Smooth muscle cell (in vitro differentiated cells): ENCODE data around the gene MPPED2. TPM values are rescaled to one million over a fixed set of nuclear protein-coding genes. Genes with fewer than 3 reads are reported as not detected.

Experiments
- DNase-seq: peaks from one replicate; lab custom pipeline; 2025; ENCODE audit not compliant: unreplicated experiment; lab: John Stamatoyannopoulos, UW
- H2AFZ ChIP-seq: fragments of 200-600 bp; sonication (generic); 2 replicates; pipeline ENCODE4 v1.6.0; 2016; ENCODE audit warnings: antibody characterized with exemption, low read depth, mild to moderate bottlenecking
- H3F3A ChIP-seq: fragments of 200-600 bp; sonication (generic); 2 replicates; pipeline ENCODE4 v1.6.0; 2017; ENCODE audit warnings: antibody characterized with exemption, low read depth
- H3K27ac ChIP-seq: fragments of 200-600 bp; sonication (generic); 2 replicates; pipeline ENCODE4 v1.5.1; 2016; ENCODE audit warnings: low read depth, mild to moderate bottlenecking
- H3K27me3 ChIP-seq: fragments of 200-600 bp; sonication (generic); 2 replicates; pipeline ENCODE4 v1.6.1; 2016; ENCODE audit warnings: low read depth, mild to moderate bottlenecking
- H3K36me3 ChIP-seq: fragments of 200-600 bp; sonication (generic); 2 replicates; pipeline ENCODE4 v1.5.1; 2016; ENCODE audit warnings: low read depth
- H3K4me1 ChIP-seq: fragments of 200-600 bp; sonication (generic); 2 replicates; pipeline ENCODE4 v1.5.1; 2016; ENCODE audit warnings: low read depth
- H3K4me2 ChIP-seq: fragments of 200-600 bp; sonication (generic); 2 replicates; pipeline ENCODE4 v1.6.0; 2016; ENCODE audit warnings: mild to moderate bottlenecking
- H3K4me3 ChIP-seq: fragments of 200-600 bp; sonication (generic); 2 replicates; pipeline ENCODE4 v1.5.1; 2016; ENCODE audit warnings: mild to moderate bottlenecking
- H3K79me2 ChIP-seq: fragments of 200-600 bp; sonication (generic); 2 replicates; pipeline ENCODE4 v1.6.0; 2016; ENCODE audit warnings: low read depth, mild to moderate bottlenecking
- H3K9ac ChIP-seq: fragments of 200-600 bp; sonication (generic); 2 replicates; pipeline ENCODE4 v1.6.0; 2016; ENCODE audit warnings: low read depth
- H3K9me3 ChIP-seq: fragments of 200-600 bp; sonication (generic); replicated peaks from 2 replicates; pipeline ENCODE4 v1.5.1; 2016; ENCODE audit warnings: low read depth
- H4K20me1 ChIP-seq: fragments of 200-600 bp; sonication (generic); 2 replicates; pipeline ENCODE4 v1.6.0; 2016; ENCODE audit warnings: low read depth
- WGBS: methylation state at CpG from one replicate; pipeline ENCODE4 v1.1.7; 2016; ENCODE audit warnings: low lambda C conversion rate; 5-methylcytosine and 5-hydroxymethylcytosine counted together
- polyA plus RNA-seq: library from polyadenylated mRNA; unstranded; fragments of >200 nt; fragmentation: Nextera tagmentation; extraction: Ambion mirVana; gene quantifications from 2 replicates; pipeline ENCODE4 v1.2.1, GENCODE V29; 2016
- total RNA-seq: library from RNA; depleted of rRNA; stranded (reverse); fragments of >200 nt; gene quantifications from 2 replicates; pipeline ENCODE4 v1.2.3, GENCODE V29; 2014
- TF ChIP-seq, protein P1 (sequence below): fragments of 200-600 bp; sonication (generic); IDR thresholded peaks from 2 replicates; pipeline ENCODE4 v1.5.1; 2017; ENCODE audit warnings: borderline replicate concordance, mild to moderate bottlenecking, antibody characterized with exemption; ENCODE audit not compliant: insufficient read depth, poor library complexity, severe bottlenecking

The MPPED2 gene
- total and polyA plus RNA-seq, 2 experiments from 2014 or later: 0.82 to 1.4 TPM

- Histone ChIP-seq H3K4me3 (no peak overlapping the region), H3K27ac (no peak overlapping the region), H3F3A (peaks cover 4% of the 10 kb centered on the region), H4K20me1 (no peaks in the 10 kb centered on the region), H3K9me3 (no peaks in the 10 kb centered on the region), H3K4me2 (no peak overlapping the region), H2AFZ (no peak overlapping the region), H3K27me3 (no peaks in the 10 kb centered on the region), H3K4me1 (no peaks in the 10 kb centered on the region), H3K9ac (no peak overlapping the region), H3K79me2 (no peaks in the 10 kb centered on the region), H3K36me3 (no peaks in the 10 kb centered on the region)
- TF ChIP-seq, protein P1, sequence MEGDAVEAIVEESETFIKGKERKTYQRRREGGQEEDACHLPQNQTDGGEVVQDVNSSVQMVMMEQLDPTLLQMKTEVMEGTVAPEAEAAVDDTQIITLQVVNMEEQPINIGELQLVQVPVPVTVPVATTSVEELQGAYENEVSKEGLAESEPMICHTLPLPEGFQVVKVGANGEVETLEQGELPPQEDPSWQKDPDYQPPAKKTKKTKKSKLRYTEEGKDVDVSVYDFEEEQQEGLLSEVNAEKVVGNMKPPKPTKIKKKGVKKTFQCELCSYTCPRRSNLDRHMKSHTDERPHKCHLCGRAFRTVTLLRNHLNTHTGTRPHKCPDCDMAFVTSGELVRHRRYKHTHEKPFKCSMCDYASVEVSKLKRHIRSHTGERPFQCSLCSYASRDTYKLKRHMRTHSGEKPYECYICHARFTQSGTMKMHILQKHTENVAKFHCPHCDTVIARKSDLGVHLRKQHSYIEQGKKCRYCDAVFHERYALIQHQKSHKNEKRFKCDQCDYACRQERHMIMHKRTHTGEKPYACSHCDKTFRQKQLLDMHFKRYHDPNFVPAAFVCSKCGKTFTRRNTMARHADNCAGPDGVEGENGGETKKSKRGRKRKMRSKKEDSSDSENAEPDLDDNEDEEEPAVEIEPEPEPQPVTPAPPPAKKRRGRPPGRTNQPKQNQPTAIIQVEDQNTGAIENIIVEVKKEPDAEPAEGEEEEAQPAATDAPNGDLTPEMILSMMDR: no peak
- 75% methylated on average over 2 of the region's 2 CpGs for WGBS
- no peak for DNase-seq
Measured at GRCh38 chr11:30429550-30429949, 156.6 kb downstream of the MPPED2 start.

- Histone ChIP-seq H3F3A (no peaks in the 10 kb centered on the region), H3K4me2 (no peak overlapping the region), H3K9ac (no peak overlapping the region), H4K20me1 (no peaks in the 10 kb centered on the region), H3K4me3 (no peak overlapping the region), H3K27ac (no peak overlapping the region), H3K4me1 (peaks cover 21% of the 10 kb centered on the region), H3K27me3 (no peaks in the 10 kb centered on the region), H2AFZ (no peak overlapping the region), H3K36me3 (no peaks in the 10 kb centered on the region), H3K9me3 (no peaks in the 10 kb centered on the region), H3K79me2 (no peaks in the 10 kb centered on the region)
- WGBS: 81% methylated on average over 5 of the region's 5 CpGs
- TF ChIP-seq, protein P1: no peak
- no peak for DNase-seq
Measured at GRCh38 chr11:30426781-30427180, 159.4 kb downstream of the MPPED2 start.

DNA sequence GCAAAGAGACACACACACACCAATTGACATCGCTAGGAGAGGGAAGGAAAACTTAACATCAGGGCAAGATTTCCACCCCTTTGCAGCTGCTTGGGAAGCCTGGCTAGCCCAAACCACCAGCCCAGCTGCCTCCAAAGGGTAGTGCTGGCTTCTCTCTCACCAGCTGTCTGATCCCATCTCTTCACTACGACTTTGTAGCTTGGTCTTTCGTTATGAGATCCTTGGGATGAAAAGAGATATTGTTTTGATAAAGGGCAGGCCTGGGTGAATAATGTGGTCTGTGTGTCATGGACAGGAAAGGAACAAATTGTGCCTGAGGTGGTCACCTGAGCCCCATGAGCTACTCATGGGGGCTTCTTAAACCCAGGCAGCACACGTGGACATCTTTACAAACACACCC, 161.3 kb downstream of the MPPED2 start:
- Histone ChIP-seq H3K27me3 (no peaks in the 10 kb centered on the region), H4K20me1 (no peaks in the 10 kb centered on the region), H3F3A (no peaks in the 10 kb centered on the region), H2AFZ (no peak overlapping the region), H3K9ac (no peak overlapping the region), H3K9me3 (no peaks in the 10 kb centered on the region), H3K79me2 (no peaks in the 10 kb centered on the region), H3K4me3 (no peak overlapping the region), H3K36me3 (no peaks in the 10 kb centered on the region), H3K4me2 (no peak overlapping the region), H3K4me1 (peaks cover 21% of the 10 kb centered on the region), H3K27ac (no peak overlapping the region)
- WGBS: 81% methylated on average over 4 of the region's 4 CpGs
- TF ChIP-seq, protein P1: no peak
- DNase-seq: no peak

- 79% methylated on average over 10 of the region's 10 CpGs for WGBS
- H3K4me2 ChIP-seq: no peak overlapping the region
- TF ChIP-seq, protein P1: no peak
- H4K20me1 ChIP-seq: no peaks in the 10 kb centered on the region
- H3F3A ChIP-seq: no peaks in the 10 kb centered on the region
- no peak overlapping the region for H3K4me3 ChIP-seq
- no peak overlapping the region for H2AFZ ChIP-seq
- H3K27me3 ChIP-seq: no peaks in the 10 kb centered on the region
- no peaks in the 10 kb centered on the region for H3K79me2 ChIP-seq
- H3K4me1 ChIP-seq: peaks cover 21% of the 10 kb centered on the region
- DNase-seq: no peak
- H3K9me3 ChIP-seq: no peaks in the 10 kb centered on the region
- no peaks in the 10 kb centered on the region for H3K36me3 ChIP-seq
- no peak overlapping the region for H3K9ac ChIP-seq
- no peak overlapping the region for H3K27ac ChIP-seq
Measured at GRCh38 chr11:30424321-30424720, 161.8 kb downstream of the MPPED2 start.
